MCF 10A (cell line): ENCODE measurements around the gene SLC17A2. TPM values are rescaled to one million over a fixed set of nuclear protein-coding genes. Genes with fewer than 3 reads are reported as not detected.
"Not testable (repeated sequence)": the region's sequence is repeated elsewhere in the genome, so short reads cannot be mapped to it uniquely, and the experiment has no call there.

Experiments used
- BruUV-seq: library from RNA; stranded (reverse); fragments of 400-500 nt; replicated peaks from 2 replicates; lab custom pipeline; 2021; lab: Mats Ljungman, UMichigan
- CTCF ChIA-PET: fragments of 300-600 bp; sonication (Branson Sonifier 250); formaldehyde crosslinking; extraction: SDS; loops from one replicate; lab custom pipeline; 2021; ENCODE audit warnings: antibody characterized with exemption, inconsistent platforms; lab: Yijun Ruan, JAX
- POLR2A ChIA-PET: fragments of 300-600, 350-650 bp; sonication (Branson Sonifier 250); formaldehyde crosslinking; extraction: SDS; loops from one replicate; lab custom pipeline; 2020; ENCODE audit warnings: antibody characterized with exemption, inconsistent platforms; lab: Yijun Ruan, JAX
- DNase-seq: peaks from one replicate; pipeline ENCODE4 v3.0.0-alpha.2; 2018; ENCODE audit not compliant: unreplicated experiment
- H3K27ac Mint-ChIP-seq: one replicate; pipeline ENCODE4 v1.8.0; 2022; ENCODE audit warnings: mild to moderate bottlenecking, low read depth, mixed read lengths; ENCODE audit not compliant: unreplicated experiment
- H3K27me3 Mint-ChIP-seq: one replicate; pipeline ENCODE4 v1.8.0; 2022; ENCODE audit warnings: mixed read lengths; ENCODE audit not compliant: insufficient read depth, unreplicated experiment
- H3K36me3 Mint-ChIP-seq: one replicate; pipeline ENCODE4 v1.8.0; 2022; ENCODE audit warnings: mild to moderate bottlenecking, moderate library complexity, mixed read lengths; ENCODE audit not compliant: insufficient read depth, unreplicated experiment
- H3K4me1 Mint-ChIP-seq: one replicate; pipeline ENCODE4 v1.8.0; 2022; ENCODE audit warnings: mixed read lengths; ENCODE audit not compliant: insufficient read depth, unreplicated experiment
- H3K4me3 Mint-ChIP-seq: one replicate; pipeline ENCODE4 v1.8.0; 2022; ENCODE audit warnings: mild to moderate bottlenecking, moderate library complexity, mixed read lengths; ENCODE audit not compliant: unreplicated experiment
- H3K9me3 Mint-ChIP-seq: one replicate; pipeline ENCODE4 v1.8.0; 2022; ENCODE audit warnings: mixed read lengths; ENCODE audit not compliant: unreplicated experiment
- intact Hi-C: fragments of 100-400 bp; cut with micrococcal nuclease; formaldehyde crosslinking; loops from 2 replicates; pipeline ENCODE4 v1.14.1; 2022
- total RNA-seq: library from RNA; stranded (reverse); gene quantifications from 2 replicates; pipeline ENCODE4 v1.2.3, GENCODE V29; 2022
- TF ChIP-seq, protein P1 (sequence below): fragments of 200-600 bp; IDR thresholded peaks from one replicate; pipeline ENCODE4 v1.8.0; 2022; ENCODE audit warnings: antibody characterized with exemption, mild to moderate bottlenecking; ENCODE audit not compliant: unreplicated experiment

Gene SLC17A2
- total RNA-seq, 1 experiment from 2014 or later: not detected

DNA sequence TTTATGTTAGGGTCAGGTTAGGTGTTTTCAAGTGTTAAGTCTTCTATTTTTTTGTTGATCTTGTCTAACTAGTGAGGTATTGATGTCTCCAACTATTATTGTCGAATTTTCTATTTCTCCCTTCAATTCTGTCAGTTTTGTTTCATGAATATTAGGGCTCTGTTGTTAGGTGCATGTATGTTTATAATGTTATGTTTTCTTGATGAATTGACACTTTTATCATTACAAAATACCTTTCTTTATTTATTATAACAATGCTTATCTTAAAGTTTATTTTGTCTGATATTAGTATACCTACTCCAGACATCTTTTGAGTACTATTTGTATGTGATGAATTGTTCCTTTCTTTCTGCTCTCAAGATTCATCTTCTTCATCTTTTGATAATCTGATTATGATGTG, 19.2 kb upstream of the SLC17A2 start:
- Mint-ChIP-seq H3K36me3 (no peaks in the 10 kb centered on the region), H3K4me3 (no peak overlapping the region), H3K9me3 (peaks cover 13% of the 10 kb centered on the region), H3K4me1 (no peaks in the 10 kb centered on the region), H3K27me3 (no peaks in the 10 kb centered on the region), H3K27ac (no peak overlapping the region)
- TF ChIP-seq, protein P1, sequence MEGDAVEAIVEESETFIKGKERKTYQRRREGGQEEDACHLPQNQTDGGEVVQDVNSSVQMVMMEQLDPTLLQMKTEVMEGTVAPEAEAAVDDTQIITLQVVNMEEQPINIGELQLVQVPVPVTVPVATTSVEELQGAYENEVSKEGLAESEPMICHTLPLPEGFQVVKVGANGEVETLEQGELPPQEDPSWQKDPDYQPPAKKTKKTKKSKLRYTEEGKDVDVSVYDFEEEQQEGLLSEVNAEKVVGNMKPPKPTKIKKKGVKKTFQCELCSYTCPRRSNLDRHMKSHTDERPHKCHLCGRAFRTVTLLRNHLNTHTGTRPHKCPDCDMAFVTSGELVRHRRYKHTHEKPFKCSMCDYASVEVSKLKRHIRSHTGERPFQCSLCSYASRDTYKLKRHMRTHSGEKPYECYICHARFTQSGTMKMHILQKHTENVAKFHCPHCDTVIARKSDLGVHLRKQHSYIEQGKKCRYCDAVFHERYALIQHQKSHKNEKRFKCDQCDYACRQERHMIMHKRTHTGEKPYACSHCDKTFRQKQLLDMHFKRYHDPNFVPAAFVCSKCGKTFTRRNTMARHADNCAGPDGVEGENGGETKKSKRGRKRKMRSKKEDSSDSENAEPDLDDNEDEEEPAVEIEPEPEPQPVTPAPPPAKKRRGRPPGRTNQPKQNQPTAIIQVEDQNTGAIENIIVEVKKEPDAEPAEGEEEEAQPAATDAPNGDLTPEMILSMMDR: no peak
- intact Hi-C loops: no loop called here
- ChIA-PET CTCF (no interaction called here), POLR2A (no interaction called here)
- no peak for DNase-seq
- BruUV-seq: no TSS peak

DNA sequence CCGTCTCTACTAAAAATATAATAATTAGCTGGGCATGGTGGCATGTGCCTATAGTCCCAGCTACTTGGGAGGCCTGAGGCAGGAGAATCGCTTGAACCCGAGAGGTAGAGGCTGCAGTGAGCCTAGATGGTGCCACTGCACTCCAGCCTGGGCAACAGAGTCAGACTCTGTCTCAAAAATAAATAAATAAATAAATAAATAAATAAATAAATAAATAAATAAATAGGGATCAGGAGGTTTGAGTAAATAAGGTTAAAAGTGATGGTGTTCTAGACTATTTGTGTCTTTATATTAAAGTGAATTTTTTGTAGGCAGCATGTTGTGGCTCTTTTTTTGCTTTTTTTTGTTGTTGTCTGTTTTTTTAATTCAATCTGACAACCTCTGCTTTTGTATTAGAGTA, 17.0 kb upstream of the SLC17A2 start:
- H3K4me3 Mint-ChIP-seq, DNase-seq, intact Hi-C loops, H3K27ac Mint-ChIP-seq, H3K36me3 Mint-ChIP-seq, H3K27me3 Mint-ChIP-seq, POLR2A ChIA-PET, BruUV-seq, H3K4me1 Mint-ChIP-seq: not testable (repeated sequence)
- H3K9me3 Mint-ChIP-seq: peaks cover 13% of the 10 kb centered on the region
- CTCF ChIA-PET: interaction anchor here (0.8 kb wide), 1 partner anchor 56 kb away, joined by 4 read pairs; no protein-coding TSS in a partner anchor

DNA sequence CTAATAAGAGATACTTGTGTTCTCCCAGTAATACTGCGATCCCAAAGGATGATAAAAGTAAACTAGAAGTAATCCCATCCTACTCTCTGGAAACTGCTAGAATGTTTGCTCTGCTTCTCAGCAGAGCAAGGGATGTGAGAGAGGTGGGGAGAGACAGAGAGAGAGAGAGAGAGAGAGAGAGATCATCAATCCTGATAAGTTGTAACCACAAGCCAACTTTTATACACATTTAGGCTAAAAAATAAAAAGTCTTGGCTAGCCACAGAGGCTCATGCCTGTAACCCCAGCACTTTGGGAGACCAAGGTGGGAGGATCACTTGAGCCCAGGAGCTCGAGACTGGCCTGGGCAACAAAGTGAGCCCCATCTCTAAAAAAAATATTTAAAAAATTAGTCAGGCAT, 16.1 kb upstream of the SLC17A2 start:
- intact Hi-C loops: no loop called here
- ChIA-PET CTCF (interaction anchor here (0.6 to 0.8 kb wide), 2 partner anchors 57 to 93 kb away, joined by 4 read pairs; no protein-coding TSS in a partner anchor), POLR2A (no interaction called here)
- Mint-ChIP-seq H3K36me3 (no peaks in the 10 kb centered on the region), H3K27ac (no peak overlapping the region), H3K9me3 (peaks cover 13% of the 10 kb centered on the region), H3K4me3 (no peak overlapping the region), H3K4me1 (no peaks in the 10 kb centered on the region), H3K27me3 (no peaks in the 10 kb centered on the region)
- TF ChIP-seq, protein P1: no peak
- BruUV-seq: no TSS peak
- DNase-seq: no peak

DNA sequence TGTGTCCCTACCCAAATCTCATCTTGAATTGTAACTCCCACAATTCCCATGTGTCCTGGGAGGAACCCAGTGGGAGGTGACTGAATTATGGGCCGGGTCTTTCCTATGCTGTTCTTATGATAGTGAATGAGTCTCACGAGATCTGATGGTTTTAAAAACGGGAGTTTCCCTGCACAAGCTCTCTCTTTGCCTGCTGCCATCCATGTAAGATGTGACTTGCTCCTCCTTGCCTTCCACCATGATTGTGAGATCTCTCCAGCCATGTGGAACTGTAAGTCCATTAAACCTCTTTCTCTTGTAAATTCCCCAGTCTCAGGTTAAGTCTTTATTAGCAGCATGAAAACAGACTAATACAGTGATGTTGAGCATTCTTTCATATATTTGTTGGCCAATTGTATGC, 15.2 kb upstream of the SLC17A2 start:
- H3K27ac Mint-ChIP-seq, H3K36me3 Mint-ChIP-seq, intact Hi-C loops, H3K4me3 Mint-ChIP-seq, H3K4me1 Mint-ChIP-seq, H3K27me3 Mint-ChIP-seq, BruUV-seq, DNase-seq, POLR2A ChIA-PET, CTCF ChIA-PET: not testable (repeated sequence)
- peaks cover 13% of the 10 kb centered on the region for H3K9me3 Mint-ChIP-seq

DNA sequence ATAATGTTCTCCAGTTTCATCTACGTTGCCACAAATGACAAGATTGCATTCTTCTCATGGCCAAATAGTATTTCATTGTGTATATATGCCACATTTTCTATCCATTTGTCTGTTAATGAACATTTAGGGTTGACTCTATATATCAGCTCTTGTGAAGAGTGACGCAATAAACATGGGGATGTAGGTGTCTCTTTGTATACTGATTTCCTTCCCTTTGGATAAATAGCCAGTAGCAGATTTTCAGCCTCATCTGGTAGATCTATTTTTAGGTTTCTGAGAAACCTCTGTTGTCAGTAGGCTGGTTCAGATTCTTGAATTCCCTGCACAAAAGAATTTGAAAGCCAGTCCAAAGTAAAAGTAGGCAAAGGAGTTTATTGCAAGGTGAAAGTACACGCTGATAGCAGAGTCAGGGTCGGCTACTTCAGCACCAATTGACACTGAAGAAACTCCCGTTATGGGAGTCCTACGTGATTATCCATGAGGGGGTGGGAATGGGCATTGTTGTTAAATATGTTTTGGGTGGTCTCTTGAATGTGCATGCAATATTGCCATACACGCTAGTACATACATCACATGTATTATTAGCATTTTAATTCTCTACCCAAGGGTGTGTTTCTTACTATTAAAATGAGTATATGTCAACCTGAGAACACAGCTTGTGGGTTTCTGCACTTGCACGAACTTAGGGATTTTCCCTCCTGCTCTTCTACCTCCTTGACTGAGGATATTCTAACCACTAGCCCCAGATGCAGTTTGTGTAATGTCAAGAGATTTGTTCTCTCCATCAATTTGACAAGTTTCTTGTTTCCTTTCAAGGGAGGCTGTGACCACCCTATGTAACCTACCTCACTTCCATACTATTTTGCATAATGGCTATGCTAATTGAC, 14.4 kb upstream of the SLC17A2 start:
- Mint-ChIP-seq H3K9me3 (peaks cover 13% of the 10 kb centered on the region), H3K36me3 (no peaks in the 10 kb centered on the region), H3K27ac (no peak overlapping the region), H3K4me3 (no peak overlapping the region), H3K27me3 (no peaks in the 10 kb centered on the region), H3K4me1 (no peaks in the 10 kb centered on the region)
- ChIA-PET POLR2A (no interaction called here), CTCF (no interaction called here)
- no TSS peak for BruUV-seq
- intact Hi-C loops: loop anchor here (5.0 kb wide), 1 partner anchor 53 kb away; no protein-coding TSS in a partner anchor
- DNase-seq: no peak
- TF ChIP-seq, protein P1: no peak
